Measurements from ENCODE around the gene CEMIP2.

Gene CEMIP2

GRCh38 chr9:71770170-71770569, 1.9 kb upstream of the CEMIP2 start:
- no peaks in the 10 kb centered on the region for H3K27me3 ChIP-seq (ENCODE audit: control insufficient read depth in 1 of 2, insufficient read depth in 2 of 2, low read length in 2 of 2)
- no peaks in the 10 kb centered on the region for H3K36me3 ChIP-seq (ENCODE audit: control insufficient read depth in 2 of 2, insufficient read depth in 2 of 2, low read length in 2 of 2)
- peaks cover 13% of the 10 kb centered on the region for H3K4me1 ChIP-seq (ENCODE audit: control insufficient read depth, insufficient read depth, low read length)
- H3K4me3 ChIP-seq (ENCODE audit: low read length in 2 of 2), result no peak overlapping the region
- no peak overlapping the region for H3K27ac ChIP-seq (ENCODE audit: low read length)
- H3K9me3 ChIP-seq (ENCODE audit: control insufficient read depth in 2 of 2, low read length in 2 of 2), result no peaks in the 10 kb centered on the region
- H3K9ac ChIP-seq (ENCODE audit: low read length in 2 of 2), result no peak overlapping the region

- H3K36me3 ChIP-seq (ENCODE audit: control insufficient read depth in 2 of 2, insufficient read depth in 2 of 2, low read length in 2 of 2), result no peaks in the 10 kb centered on the region
- peaks cover 13% of the 10 kb centered on the region for H3K4me1 ChIP-seq (ENCODE audit: control insufficient read depth, insufficient read depth, low read length)
- H3K27me3 ChIP-seq (ENCODE audit: control insufficient read depth in 1 of 2, insufficient read depth in 2 of 2, low read length in 2 of 2), result no peaks in the 10 kb centered on the region
- H3K9ac ChIP-seq (ENCODE audit: low read length in 2 of 2), result peak overlapping the region; percentile 64 to 65
- peak overlapping the region; percentile 81 to 82 for H3K4me3 ChIP-seq (ENCODE audit: low read length in 2 of 2)
- peak overlapping the region; percentile 24 for H3K27ac ChIP-seq (ENCODE audit: low read length)
- H3K9me3 ChIP-seq (ENCODE audit: control insufficient read depth in 2 of 2, low read length in 2 of 2), result no peaks in the 10 kb centered on the region
These were observed 1.2 kb upstream of the CEMIP2 start for GRCh38 chr9:71769175-71770161.

GRCh38 chr9:71767776-71768321, 464 bp downstream of the CEMIP2 start:
- Histone ChIP-seq H3K9me3 (ENCODE audit: control insufficient read depth in 2 of 2, low read length in 2 of 2) (no peaks in the 10 kb centered on the region), H3K9ac (ENCODE audit: low read length in 2 of 2) (peak overlapping the region; percentile 79 to 80), H3K36me3 (ENCODE audit: control insufficient read depth in 2 of 2, insufficient read depth in 2 of 2, low read length in 2 of 2) (no peaks in the 10 kb centered on the region), H3K27ac (ENCODE audit: low read length) (peak overlapping the region; percentile 81), H3K4me1 (ENCODE audit: control insufficient read depth, insufficient read depth, low read length) (peaks cover 13% of the 10 kb centered on the region), H3K27me3 (ENCODE audit: control insufficient read depth in 1 of 2, insufficient read depth in 2 of 2, low read length in 2 of 2) (no peaks in the 10 kb centered on the region), H3K4me3 (ENCODE audit: low read length in 2 of 2) (peak overlapping the region; percentile 81 to 89)

- H3K36me3 ChIP-seq (ENCODE audit: control insufficient read depth in 2 of 2, insufficient read depth in 2 of 2, low read length in 2 of 2), result no peaks in the 10 kb centered on the region
- H3K27ac ChIP-seq (ENCODE audit: low read length), result no peak overlapping the region
- peak overlapping the region; percentile 81 to 89 for H3K4me3 ChIP-seq (ENCODE audit: low read length in 2 of 2)
- peaks cover 13% of the 10 kb centered on the region for H3K4me1 ChIP-seq (ENCODE audit: control insufficient read depth, insufficient read depth, low read length)
- H3K9me3 ChIP-seq (ENCODE audit: control insufficient read depth in 2 of 2, low read length in 2 of 2), result no peaks in the 10 kb centered on the region
- no peaks in the 10 kb centered on the region for H3K27me3 ChIP-seq (ENCODE audit: control insufficient read depth in 1 of 2, insufficient read depth in 2 of 2, low read length in 2 of 2)
- H3K9ac ChIP-seq (ENCODE audit: low read length in 2 of 2), result peak overlapping the region; percentile 79 to 80
These were observed 1.0 kb downstream of the CEMIP2 start for GRCh38 chr9:71767163-71767775.

- peak overlapping the region; percentile 81 to 89 for H3K4me3 ChIP-seq (ENCODE audit: low read length in 2 of 2)
- H3K4me1 ChIP-seq (ENCODE audit: control insufficient read depth, insufficient read depth, low read length), result peaks cover 13% of the 10 kb centered on the region
- no peaks in the 10 kb centered on the region for H3K36me3 ChIP-seq (ENCODE audit: control insufficient read depth in 2 of 2, insufficient read depth in 2 of 2, low read length in 2 of 2)
- H3K27me3 ChIP-seq (ENCODE audit: control insufficient read depth in 1 of 2, insufficient read depth in 2 of 2, low read length in 2 of 2), result no peaks in the 10 kb centered on the region
- H3K27ac ChIP-seq (ENCODE audit: low read length), result no peak overlapping the region
- H3K9ac ChIP-seq (ENCODE audit: low read length in 2 of 2), result peak overlapping the region in 1 of 2 donors; percentile 79
- H3K9me3 ChIP-seq (ENCODE audit: control insufficient read depth in 2 of 2, low read length in 2 of 2), result no peaks in the 10 kb centered on the region
These were observed 1.6 kb downstream of the CEMIP2 start for GRCh38 chr9:71766663-71767062.

GRCh38 chr9:71765693-71766092, 2.6 kb downstream of the CEMIP2 start:
- Histone ChIP-seq H3K27me3 (ENCODE audit: control insufficient read depth in 1 of 2, insufficient read depth in 2 of 2, low read length in 2 of 2) (no peaks in the 10 kb centered on the region), H3K27ac (ENCODE audit: low read length) (no peak overlapping the region), H3K9ac (ENCODE audit: low read length in 2 of 2) (no peak overlapping the region), H3K9me3 (ENCODE audit: control insufficient read depth in 2 of 2, low read length in 2 of 2) (no peaks in the 10 kb centered on the region), H3K36me3 (ENCODE audit: control insufficient read depth in 2 of 2, insufficient read depth in 2 of 2, low read length in 2 of 2) (no peaks in the 10 kb centered on the region), H3K4me3 (ENCODE audit: low read length in 2 of 2) (no peak overlapping the region), H3K4me1 (ENCODE audit: control insufficient read depth, insufficient read depth, low read length) (peaks cover 13% of the 10 kb centered on the region)

- H3K27ac ChIP-seq (ENCODE audit: low read length), result no peak overlapping the region
- H3K9ac ChIP-seq (ENCODE audit: low read length in 2 of 2), result no peak overlapping the region
- H3K36me3 ChIP-seq (ENCODE audit: control insufficient read depth in 2 of 2, insufficient read depth in 2 of 2, low read length in 2 of 2), result no peaks in the 10 kb centered on the region
- no peaks in the 10 kb centered on the region for H3K27me3 ChIP-seq (ENCODE audit: control insufficient read depth in 1 of 2, insufficient read depth in 2 of 2, low read length in 2 of 2)
- H3K4me3 ChIP-seq (ENCODE audit: low read length in 2 of 2), result no peak overlapping the region
- H3K4me1 ChIP-seq (ENCODE audit: control insufficient read depth, insufficient read depth, low read length), result peaks cover 13% of the 10 kb centered on the region
- no peaks in the 10 kb centered on the region for H3K9me3 ChIP-seq (ENCODE audit: control insufficient read depth in 2 of 2, low read length in 2 of 2)
These were observed 3.4 kb downstream of the CEMIP2 start for GRCh38 chr9:71764891-71765290.

GRCh38 chr9:71764463-71764862, 3.9 kb downstream of the CEMIP2 start:
- H3K27me3 ChIP-seq (ENCODE audit: control insufficient read depth in 1 of 2, insufficient read depth in 2 of 2, low read length in 2 of 2), result no peaks in the 10 kb centered on the region
- H3K27ac ChIP-seq (ENCODE audit: low read length), result no peak overlapping the region
- no peaks in the 10 kb centered on the region for H3K9me3 ChIP-seq (ENCODE audit: control insufficient read depth in 2 of 2, low read length in 2 of 2)
- no peak overlapping the region for H3K9ac ChIP-seq (ENCODE audit: low read length in 2 of 2)
- no peak overlapping the region for H3K4me3 ChIP-seq (ENCODE audit: low read length in 2 of 2)
- H3K36me3 ChIP-seq (ENCODE audit: control insufficient read depth in 2 of 2, insufficient read depth in 2 of 2, low read length in 2 of 2), result no peaks in the 10 kb centered on the region
- H3K4me1 ChIP-seq (ENCODE audit: control insufficient read depth, insufficient read depth, low read length), result peaks cover 9% of the 10 kb centered on the region

- H3K4me1 ChIP-seq (ENCODE audit: control insufficient read depth, insufficient read depth, low read length), result peaks cover 4% of the 10 kb centered on the region
- no peaks in the 10 kb centered on the region for H3K9me3 ChIP-seq (ENCODE audit: control insufficient read depth in 2 of 2, low read length in 2 of 2)
- no peaks in the 10 kb centered on the region for H3K27me3 ChIP-seq (ENCODE audit: control insufficient read depth in 1 of 2, insufficient read depth in 2 of 2, low read length in 2 of 2)
- no peak overlapping the region for H3K9ac ChIP-seq (ENCODE audit: low read length in 2 of 2)
- no peak overlapping the region for H3K4me3 ChIP-seq (ENCODE audit: low read length in 2 of 2)
- H3K36me3 ChIP-seq (ENCODE audit: control insufficient read depth in 2 of 2, insufficient read depth in 2 of 2, low read length in 2 of 2), result no peaks in the 10 kb centered on the region
- no peak overlapping the region for H3K27ac ChIP-seq (ENCODE audit: low read length)
These were observed 4.5 kb downstream of the CEMIP2 start for GRCh38 chr9:71763832-71764231.

GRCh38 chr9:71762900-71763653, 5.2 kb downstream of the CEMIP2 start:
- H3K4me3 ChIP-seq (ENCODE audit: low read length in 2 of 2), result no peak overlapping the region
- H3K9me3 ChIP-seq (ENCODE audit: control insufficient read depth in 2 of 2, low read length in 2 of 2), result no peaks in the 10 kb centered on the region
- no peaks in the 10 kb centered on the region for H3K27me3 ChIP-seq (ENCODE audit: control insufficient read depth in 1 of 2, insufficient read depth in 2 of 2, low read length in 2 of 2)
- H3K36me3 ChIP-seq (ENCODE audit: control insufficient read depth in 2 of 2, insufficient read depth in 2 of 2, low read length in 2 of 2), result no peaks in the 10 kb centered on the region
- no peak overlapping the region for H3K9ac ChIP-seq (ENCODE audit: low read length in 2 of 2)
- H3K4me1 ChIP-seq (ENCODE audit: control insufficient read depth, insufficient read depth, low read length), result peaks cover 4% of the 10 kb centered on the region
- no peak overlapping the region for H3K27ac ChIP-seq (ENCODE audit: low read length)
